ENCODE measurements around the gene RBM47.

- no peak for TF ChIP-seq POLR2A (IDR thresholded peaks at IDR 0.05; ENCODE audit: low read depth, low read length)
- TF ChIP-seq CTCF (conservative IDR thresholded peaks at IDR 0.05; ENCODE audit: low read depth, low read length) = no peak
- TF ChIP-seq RAD21 (IDR thresholded peaks at IDR 0.05; ENCODE audit: low read length) = no peak
- TF ChIP-seq ELK1 (IDR thresholded peaks at IDR 0.05; ENCODE audit: borderline replicate concordance, low read depth, low read length) = no peak
- TF ChIP-seq USF2 (IDR thresholded peaks at IDR 0.05; ENCODE audit: low read depth, low read length) = no peak
Measured at GRCh38 chr4:40403081-40403480, 226.6 kb downstream of the RBM47 start.
